ENCODE measurements around the gene SH3PXD2B. TPM values are rescaled to one million over a fixed set of nuclear protein-coding genes. Genes with fewer than 3 reads are reported as not detected.

Gene SH3PXD2B
- total and polyA plus RNA-seq, 5 donors from 2014 or later, result 0.10 TPM; not detected in 4

DNA sequence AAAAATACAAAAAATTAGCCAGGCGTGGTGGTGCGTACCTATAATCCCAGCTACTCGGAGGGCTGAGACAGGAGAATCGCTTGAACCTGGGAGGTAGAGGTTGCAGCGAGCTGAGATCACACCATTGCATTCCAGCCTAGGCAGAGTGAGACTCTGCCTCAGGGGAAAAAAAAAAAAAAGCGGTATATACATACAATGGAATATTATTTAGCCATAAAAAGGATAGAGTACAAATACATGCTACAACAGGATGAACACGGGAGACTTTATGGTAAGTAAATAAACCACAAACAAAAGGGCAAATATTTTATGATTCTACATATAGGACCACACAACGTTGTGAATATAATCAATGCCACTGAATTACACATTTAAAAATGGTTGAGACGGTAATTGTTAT lies 176.0 kb downstream of the SH3PXD2B start:
- no peaks in the 10 kb centered on the region for H3K27me3 ChIP-seq (ENCODE audit: control insufficient read depth, insufficient read depth, low read length)
- peaks cover 21 to 57% (median 40%) of the 10 kb centered on the region in 4 donors for H3K4me1 Mint-ChIP-seq

DNA sequence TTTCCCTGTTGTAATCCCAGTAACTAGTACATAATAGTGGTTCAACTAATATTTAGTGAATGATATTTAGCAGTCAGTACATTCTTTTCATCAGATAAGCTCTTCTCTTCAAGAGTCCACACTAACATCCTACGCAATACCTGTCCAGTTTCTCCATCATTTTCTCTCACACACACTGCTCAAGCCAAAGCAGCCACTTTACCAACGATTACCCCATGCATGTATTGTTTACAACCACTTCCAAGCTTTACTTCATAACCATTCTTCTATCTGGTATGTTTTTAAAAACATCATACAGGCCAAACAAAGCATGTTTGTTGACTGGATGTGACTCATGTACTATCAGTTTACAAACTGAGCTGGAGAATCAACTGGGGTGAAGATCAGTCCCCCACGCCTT lies 178.1 kb downstream of the SH3PXD2B start:
- no peak overlapping the region for H3K27ac ChIP-seq (ENCODE audit: insufficient read depth, low read length, poor library complexity, severe bottlenecking)
- H3K9me3 ChIP-seq (ENCODE audit: control insufficient read depth in 2 of 2, low read length in 2 of 2), result no peaks in the 10 kb centered on the region
- H3K9me3 Mint-ChIP-seq, result peaks cover 0 to 2% (median 0%) of the 10 kb centered on the region in 7 donors
- H3K27me3 Mint-ChIP-seq, result no peaks in the 10 kb centered on the region
- H3K4me1 Mint-ChIP-seq, result peaks cover 28 to 41% (median 28%) of the 10 kb centered on the region in 4 donors
- H3K27me3 ChIP-seq (ENCODE audit: control insufficient read depth, insufficient read depth, low read length), result no peaks in the 10 kb centered on the region
- H3K4me1 ChIP-seq (ENCODE audit: control insufficient read depth, insufficient read depth, low read length, poor library complexity, severe bottlenecking), result peaks cover 9% of the 10 kb centered on the region
- DNase-seq (no peak), ATAC-seq (ENCODE audit: low read depth in 2 of 2) (no peak)
- H3K4me3 ChIP-seq (ENCODE audit: low read depth, low read length), result no peak overlapping the region
- peaks cover 5% of the 10 kb centered on the region for H3K36me3 Mint-ChIP-seq
- peak overlapping the region in 1 of 3 donors; percentile 0 for H3K27ac Mint-ChIP-seq
- H3K36me3 ChIP-seq (ENCODE audit: control insufficient read depth, insufficient read depth, low read length), result no peaks in the 10 kb centered on the region
- H3K4me3 Mint-ChIP-seq, result peak overlapping the region in 1 of 4 donors; percentile 4

More for the DNA sequence above, 176.0 kb downstream of the SH3PXD2B start:
- Histone ChIP-seq H3K9me3 (ENCODE audit: control insufficient read depth in 2 of 2, low read length in 2 of 2) (no peaks in the 10 kb centered on the region), H3K4me3 (ENCODE audit: low read depth, low read length) (no peak overlapping the region), H3K36me3 (ENCODE audit: control insufficient read depth, insufficient read depth, low read length) (no peaks in the 10 kb centered on the region), H3K27ac (ENCODE audit: insufficient read depth, low read length, poor library complexity, severe bottlenecking) (no peak overlapping the region), H3K4me1 (ENCODE audit: control insufficient read depth, insufficient read depth, low read length, poor library complexity, severe bottlenecking) (peaks cover 27% of the 10 kb centered on the region)
- DNase-seq (no peak), ATAC-seq (ENCODE audit: low read depth in 2 of 2) (no peak)
- Mint-ChIP-seq H3K27ac (no peak overlapping the region), H3K4me3 (peak overlapping the region in 1 of 4 donors; percentile 12), H3K36me3 (peaks cover 5% of the 10 kb centered on the region), H3K27me3 (no peaks in the 10 kb centered on the region), H3K9me3 (peaks cover 0 to 2% (median 0%) of the 10 kb centered on the region in 7 donors)

Other genes with a start within 250 kb of the SH3PXD2B start
- gene UBTD2, start 170.8 kb downstream of the SH3PXD2B start, total RNA-seq, result 3.9 TPM
- gene UBTD2, start 170.8 kb downstream of the SH3PXD2B start, polyA plus RNA-seq, result 1 to 10 TPM; 2.9 to 3.7 (median 3.3) TPM
- gene NEURL1B, start 186.7 kb upstream of the SH3PXD2B start, total RNA-seq, result 0.22 TPM
- gene NEURL1B, start 186.7 kb upstream of the SH3PXD2B start, polyA plus RNA-seq, result not detected

Measured in CD4-positive, CD25-positive, alpha-beta regulatory T cell (primary cell).